ENCODE data around the gene SPTB. TPM values are rescaled to one million over a fixed set of nuclear protein-coding genes. Genes with fewer than 3 reads are reported as not detected.
A peak's percentile ranks its signal among the peaks of the same experiment; 100 is the strongest.

SPTB gene
- total and polyA plus RNA-seq, 10 donors = 0.06 to 20.9 (median 3.9) TPM

DNA sequence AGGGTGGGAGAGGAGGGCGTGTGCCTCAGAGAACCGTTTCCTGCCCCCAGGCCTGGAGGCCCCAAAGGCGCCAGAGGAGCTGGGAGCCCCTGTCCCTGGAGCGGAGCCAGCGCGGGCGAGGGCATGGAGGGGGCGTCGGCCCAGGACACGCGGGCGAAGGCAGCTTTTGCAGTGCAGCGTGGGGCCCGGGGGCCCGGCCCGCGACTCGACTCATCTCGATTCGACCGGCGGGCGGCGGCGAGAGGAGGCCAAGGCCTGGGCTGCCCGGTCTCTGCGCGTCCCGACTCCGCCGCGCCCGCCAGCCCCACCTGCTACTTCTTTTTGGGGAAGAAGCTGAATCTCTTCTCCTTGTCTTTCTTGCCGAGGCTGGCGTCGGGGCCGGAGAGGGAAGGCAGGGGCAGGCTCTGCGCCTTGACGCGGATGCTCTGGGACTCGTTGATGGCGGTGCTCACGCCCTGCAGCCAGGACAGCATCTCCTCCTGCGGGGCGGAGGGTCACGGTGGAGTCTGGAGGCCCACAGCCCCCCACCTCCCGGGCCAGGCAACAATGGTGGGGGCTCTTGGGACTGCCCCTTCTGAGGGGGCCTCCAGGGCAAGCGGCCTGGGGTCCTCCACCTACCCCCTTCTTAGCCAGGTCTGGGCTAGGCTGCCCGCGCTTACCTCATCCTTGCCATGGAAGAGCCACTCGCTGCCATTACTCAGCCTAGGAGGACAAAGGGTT, 130.6 kb downstream of the SPTB start:
- intact Hi-C loops (cut with DNase I; ENCODE audit: low total_unique reads) = no loop called here
- Histone ChIP-seq H3K27ac (peak overlapping the region in 6 of 8 donors; percentile 2 to 84 (median 75)), H3K4me1 (peaks cover 16 to 38% (median 29%) of the 10 kb centered on the region in 6 donors)

DNA sequence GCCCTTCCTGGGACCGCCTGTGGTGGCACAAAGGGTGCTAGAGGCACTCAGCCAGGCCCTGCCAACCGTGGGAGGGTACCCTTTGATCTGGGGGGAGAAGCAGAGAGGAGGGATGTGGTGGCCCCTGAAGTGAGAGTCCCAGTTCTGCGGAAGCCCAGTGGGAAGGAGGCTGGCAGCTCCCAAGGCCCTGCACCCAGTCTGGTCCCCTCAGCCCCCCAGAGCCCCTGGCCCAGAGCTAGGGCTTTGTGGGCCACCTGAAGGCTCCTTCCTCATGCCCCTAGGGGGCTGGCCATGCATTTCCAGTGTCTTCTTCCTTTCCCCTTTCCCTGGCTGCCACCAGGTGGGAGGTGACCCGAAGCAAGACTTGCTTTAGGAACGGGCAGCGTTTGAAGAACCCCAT, 131.2 kb downstream of the SPTB start:
- 79 to 88% (median 87%) methylated on average over 6 of the region's 6 CpGs for WGBS, 5 donors
- H3K4me1 ChIP-seq = peaks cover 16 to 38% (median 29%) of the 10 kb centered on the region in 6 donors
- H3K9me3 ChIP-seq = no peaks in the 10 kb centered on the region
- no peak overlapping the region for H3K4me3 ChIP-seq
- H3K36me3 ChIP-seq = peaks cover 0 to 69% (median 9%) of the 10 kb centered on the region in 6 donors
- intact Hi-C loops (cut with DNase I; ENCODE audit: low total_unique reads) = no loop called here
- TF ChIP-seq POLR2A (IDR thresholded peaks at IDR 0.05) = no peak
- no peak for TF ChIP-seq POLR2AphosphoS5 (IDR thresholded peaks at IDR 0.05)
- TF ChIP-seq, protein P1, sequence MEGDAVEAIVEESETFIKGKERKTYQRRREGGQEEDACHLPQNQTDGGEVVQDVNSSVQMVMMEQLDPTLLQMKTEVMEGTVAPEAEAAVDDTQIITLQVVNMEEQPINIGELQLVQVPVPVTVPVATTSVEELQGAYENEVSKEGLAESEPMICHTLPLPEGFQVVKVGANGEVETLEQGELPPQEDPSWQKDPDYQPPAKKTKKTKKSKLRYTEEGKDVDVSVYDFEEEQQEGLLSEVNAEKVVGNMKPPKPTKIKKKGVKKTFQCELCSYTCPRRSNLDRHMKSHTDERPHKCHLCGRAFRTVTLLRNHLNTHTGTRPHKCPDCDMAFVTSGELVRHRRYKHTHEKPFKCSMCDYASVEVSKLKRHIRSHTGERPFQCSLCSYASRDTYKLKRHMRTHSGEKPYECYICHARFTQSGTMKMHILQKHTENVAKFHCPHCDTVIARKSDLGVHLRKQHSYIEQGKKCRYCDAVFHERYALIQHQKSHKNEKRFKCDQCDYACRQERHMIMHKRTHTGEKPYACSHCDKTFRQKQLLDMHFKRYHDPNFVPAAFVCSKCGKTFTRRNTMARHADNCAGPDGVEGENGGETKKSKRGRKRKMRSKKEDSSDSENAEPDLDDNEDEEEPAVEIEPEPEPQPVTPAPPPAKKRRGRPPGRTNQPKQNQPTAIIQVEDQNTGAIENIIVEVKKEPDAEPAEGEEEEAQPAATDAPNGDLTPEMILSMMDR (IDR thresholded peaks at IDR 0.05 in 8 of 11, conservative IDR thresholded peaks at IDR 0.05 in 3 of 11) = no peak
- no peak for DNase-seq
- H3K27ac ChIP-seq = peak overlapping the region in 7 of 8 donors; percentile 9 to 84 (median 74)
- H3K27me3 ChIP-seq (replicated peaks in 1 of 7) = no peaks in the 10 kb centered on the region

More for the DNA sequence above, 130.6 kb downstream of the SPTB start:
- H3K27me3 ChIP-seq (replicated peaks in 1 of 7) = no peaks in the 10 kb centered on the region
- 92 to 96% (median 94%) methylated on average over 40 to 51 of the region's 51 CpGs for WGBS, 5 donors
- TF ChIP-seq POLR2AphosphoS5 (IDR thresholded peaks at IDR 0.05) = peak in 1 of 3 donors; percentile 38
- TF ChIP-seq, protein P1 (IDR thresholded peaks at IDR 0.05 in 8 of 11, conservative IDR thresholded peaks at IDR 0.05 in 3 of 11) = no peak
- no peaks in the 10 kb centered on the region for H3K9me3 ChIP-seq
- no peak overlapping the region for H3K4me3 ChIP-seq
- DNase-seq = no peak
- H3K36me3 ChIP-seq = peaks cover 0 to 62% (median 3%) of the 10 kb centered on the region in 6 donors

DNA sequence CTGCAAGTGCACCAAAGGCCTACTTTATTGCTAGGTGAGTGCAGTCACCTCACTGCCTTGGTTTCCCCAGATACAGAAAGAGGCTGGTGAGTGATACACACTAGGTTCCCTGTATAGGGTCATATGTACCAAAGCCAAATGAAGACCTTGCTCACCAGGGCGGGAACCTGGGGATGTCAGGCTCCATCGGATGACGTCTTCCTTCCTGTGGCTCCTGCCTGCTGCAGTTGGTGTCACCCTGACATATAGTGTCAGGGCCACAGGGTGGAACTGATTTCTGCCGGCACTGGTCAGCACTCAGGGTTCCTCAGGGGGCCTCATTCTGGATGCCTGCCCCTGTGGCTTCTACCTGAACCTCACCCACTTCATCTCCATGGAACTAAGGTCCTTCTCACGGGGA, 132.4 kb downstream of the SPTB start:
- Histone ChIP-seq H3K27ac (peak overlapping the region; percentile 66 to 84 (median 75)), H3K36me3 (peaks cover 0 to 81% (median 21%) of the 10 kb centered on the region in 6 donors), H3K4me3 (no peak overlapping the region), H3K4me1 (peaks cover 16 to 38% (median 29%) of the 10 kb centered on the region in 6 donors), H3K9me3 (no peaks in the 10 kb centered on the region), H3K27me3 (replicated peaks in 1 of 7) (no peaks in the 10 kb centered on the region)
- no peak for DNase-seq
- TF ChIP-seq POLR2A (IDR thresholded peaks at IDR 0.05) (no peak), POLR2AphosphoS5 (IDR thresholded peaks at IDR 0.05) (peak in 2 of 3 donors; percentile 59 to 69)
- intact Hi-C loops (cut with DNase I; ENCODE audit: low total_unique reads) = no loop called here
- 50 to 77% (median 63%) methylated on average over 2 to 5 of the region's 5 CpGs for WGBS, 5 donors

DNA sequence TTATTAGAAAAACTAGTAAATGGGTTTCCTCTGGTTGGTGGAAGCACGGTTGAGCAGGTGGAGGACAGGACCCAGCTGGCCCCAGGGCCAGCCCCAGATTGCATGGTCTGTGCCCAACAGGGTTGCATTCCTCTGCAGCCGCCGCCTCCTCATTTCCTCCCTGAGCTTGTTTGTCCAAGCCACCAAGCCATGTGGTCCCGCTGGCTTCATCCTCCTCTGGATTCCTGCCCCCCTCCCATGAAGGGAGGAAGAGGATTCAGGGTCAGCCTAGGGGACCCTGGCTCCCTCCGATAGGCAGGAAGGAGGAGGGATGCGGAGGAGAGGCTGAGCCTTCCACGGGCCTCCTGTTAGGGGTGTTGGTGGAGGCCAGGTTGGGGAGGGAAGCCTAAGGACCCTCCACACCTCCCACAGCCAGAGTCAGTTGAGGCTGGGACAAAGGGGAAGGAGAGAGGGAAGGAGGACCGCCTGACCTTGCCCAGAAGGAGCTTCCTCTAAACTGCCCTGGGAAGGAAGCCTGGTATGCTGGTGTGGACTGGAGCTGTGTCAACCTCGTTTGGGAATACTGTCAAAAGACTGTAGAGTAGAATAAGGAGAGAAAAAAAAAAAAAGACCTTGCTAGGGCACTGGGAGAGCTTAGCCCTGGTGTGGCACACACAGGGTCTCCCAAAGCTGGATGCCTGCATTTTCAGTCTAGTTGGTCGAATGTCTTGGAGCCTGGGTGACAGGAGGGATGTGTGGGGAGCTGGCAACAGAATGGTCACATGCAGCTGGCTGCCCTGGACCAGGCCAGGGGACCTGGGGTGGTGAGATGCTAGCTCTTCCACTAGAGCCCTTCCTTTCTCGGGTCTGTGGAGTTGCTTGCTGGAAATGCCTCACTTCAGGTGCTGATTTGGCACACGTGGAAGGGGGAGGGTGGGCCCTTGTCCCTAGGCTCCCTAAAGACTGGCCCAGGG, 133.1 kb downstream of the SPTB start:
- intact Hi-C loops (cut with DNase I; ENCODE audit: low total_unique reads) = no loop called here
- no peaks in the 10 kb centered on the region for H3K9me3 ChIP-seq
- peaks cover 0 to 88% (median 28%) of the 10 kb centered on the region in 6 donors for H3K36me3 ChIP-seq
- H3K27me3 ChIP-seq (replicated peaks in 1 of 7) = no peaks in the 10 kb centered on the region
- H3K27ac ChIP-seq = peak overlapping the region; percentile 66 to 84 (median 75)
- no peak for TF ChIP-seq POLR2A (IDR thresholded peaks at IDR 0.05)
- TF ChIP-seq POLR2AphosphoS5 (IDR thresholded peaks at IDR 0.05) = peak; percentile 65 to 76 (median 71)
- WGBS, 5 donors = 43 to 72% (median 52%) methylated on average over 10 to 12 of the region's 12 CpGs
- H3K4me1 ChIP-seq = peaks cover 16 to 38% (median 29%) of the 10 kb centered on the region in 6 donors
- H3K4me3 ChIP-seq = no peak overlapping the region
- DNase-seq = no peak
